ENCODE data around the gene ELL2. TPM values are rescaled to one million over a fixed set of nuclear protein-coding genes. Genes with fewer than 3 reads are reported as not detected.

The ELL2 gene
- total and polyA plus RNA-seq, 2 of the 13 experiments (the other 11 are each of a cell fraction or from before 2014, with no cell fraction given): 78.9 to 97.1 TPM

GRCh38 chr5:95956900-95957293, 4.8 kb downstream of the ELL2 start (continued):
- TF ChIP-seq ATF2 (CRISPR knock-in tag; IDR thresholded peaks at IDR 0.05) (no peak), HES4 (CRISPR knock-in tag; IDR thresholded peaks at IDR 0.05; ENCODE audit: borderline replicate concordance) (no peak), POGZ (CRISPR knock-in tag; IDR thresholded peaks at IDR 0.05) (no peak), ZNF280D (CRISPR knock-in tag; IDR thresholded peaks at IDR 0.05) (no peak), RBFOX2 (IDR thresholded peaks at IDR 0.05; ENCODE audit: low read depth, low read length) (peak; percentile 60), NFIC (IDR thresholded peaks at IDR 0.05; ENCODE audit: low read length) (no peak; the same call in 1 of the 2 replicates), ZNF552 (CRISPR knock-in tag; IDR thresholded peaks at IDR 0.05; ENCODE audit: borderline replicate concordance) (no peak), CEBPZ (IDR thresholded peaks at IDR 0.05; ENCODE audit: low read length) (no peak), RXRB (CRISPR knock-in tag; IDR thresholded peaks at IDR 0.05; ENCODE audit: borderline replicate concordance) (no peak), NFAT5 (CRISPR knock-in tag; IDR thresholded peaks at IDR 0.05) (no peak), PAXIP1 (CRISPR knock-in tag; conservative IDR thresholded peaks at IDR 0.05) (peak; percentile 31; the same call in 1 of the 2 replicates), ZNF766 (CRISPR knock-in tag; IDR thresholded peaks at IDR 0.05; ENCODE audit: borderline replicate concordance) (no peak)

Measured in HepG2 (cell line).